ENCODE data around the gene CYP2A13.
"Not testable (repeated sequence)": the region's sequence is repeated elsewhere in the genome, so short reads cannot be mapped to it uniquely, and the experiment has no call there.

DNA sequence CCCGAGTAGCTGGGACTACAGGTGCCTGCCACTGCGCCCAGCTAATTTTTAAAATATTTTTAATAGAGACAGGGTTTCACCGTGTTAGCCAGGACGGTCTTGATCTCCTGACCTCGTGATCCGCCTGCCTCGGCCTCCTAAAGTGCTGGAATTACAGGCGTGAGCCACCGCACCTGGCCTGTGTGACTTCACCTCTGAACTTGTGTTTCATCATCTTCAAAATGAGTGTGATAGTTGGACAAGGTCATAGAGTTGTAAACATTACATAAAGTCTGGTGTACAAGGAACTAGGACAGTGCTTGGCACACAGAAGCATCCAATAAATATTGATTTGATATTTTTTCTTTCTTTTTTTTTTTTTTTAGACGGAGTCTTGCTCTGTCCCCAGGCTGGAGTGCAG is 34.9 kb upstream of the CYP2A13 start:
- TF ChIP-seq CTCF, POLR2A (IDR thresholded peaks at IDR 0.05): not testable (repeated sequence)

All from thyroid gland (tissue), 4 donors.